ENCODE data around the gene PRKG1.

GRCh38 chr10:52108236-52108635 is 1033.9 kb downstream of the PRKG1 start:
- TF ChIP-seq POLR2A (IDR thresholded peaks at IDR 0.05; ENCODE audit: low read depth) (no peak), CTCF (IDR thresholded peaks at IDR 0.05) (no peak), EP300 (IDR thresholded peaks at IDR 0.05) (no peak)

All from esophagus muscularis mucosa (tissue), 4 donors.